K562 (cell line): Measurements from ENCODE around the gene MXI1. TPM values are rescaled to one million over a fixed set of nuclear protein-coding genes. Genes with fewer than 3 reads are reported as not detected.
A peak's percentile ranks its signal among the peaks of the same experiment; 100 is the strongest.

Experiments used
- KAT8 ChIP-seq: fragments of 450-650 bp; IDR thresholded peaks from 2 replicates; pipeline ENCODE4 v1.6.1; 2016; ENCODE audit warnings: low read depth, mild to moderate bottlenecking
- KDM4B ChIP-seq, 2 experiments: fragments of 450-650 bp in 1 of 2; sonication (generic) in 1 of 2; IDR thresholded peaks; 2 replicates each; pipeline ENCODE4 v1.6.1; 2016 to 2017; ENCODE audit warnings: borderline replicate concordance in 2 of 2, antibody characterized with exemption in 1 of 2, low read depth in 1 of 2, mild to moderate bottlenecking in 1 of 2
- ZNF140 ChIP-seq: fragments of 250-450 bp; sonication (Bioruptor Pico); IDR thresholded peaks from 2 replicates; pipeline ENCODE4 v1.8.0; 2021; ENCODE audit warnings: moderate library complexity, mild to moderate bottlenecking, inconsistent platforms
- ZNF253 ChIP-seq: fragments of 250-450 bp; sonication (Bioruptor Pico); conservative IDR thresholded peaks from 2 replicates; pipeline ENCODE4 v1.6.1; 2021; ENCODE audit warnings: mild to moderate bottlenecking
- ZNF436 ChIP-seq: fragments of 250-450, 450-650 bp; sonication (Bioruptor Pico); formaldehyde crosslinking; IDR thresholded peaks from 2 replicates; pipeline ENCODE4 v1.7.0; 2020; ENCODE audit warnings: mild to moderate bottlenecking
- polyA plus RNA-seq, 8 experiments: library from polyadenylated mRNA; depleted of rRNA in 4 of 8; stranded (reverse) in 5 of 8; unstranded in 3 of 8; fragments of >200 nt; fragmentation: Nextera tagmentation in 2 of 8; fragmentation: Illumina TruSeq in 1 of 8; extraction: Ambion mirVana in 2 of 8; extraction: Trizol in 1 of 8; gene quantifications; 2 replicates each; pipeline versions ENCODE4 v1.2.1 to v1.2.3, GENCODE V29; 2011 to 2014; ENCODE audit warnings: inconsistent platforms in 1 of 8, missing spikeins in 1 of 8
- total RNA-seq, 7 experiments: library from RNA; depleted of rRNA in 6 of 7; stranded (reverse); fragments of >200 nt in 6 of 7; fragmentation: Illumina TruSeq in 2 of 7; extraction: Trizol in 2 of 7; gene quantifications; 2 replicates each; pipeline versions ENCODE4 v1.2.1 to v1.2.3, GENCODE V29; 2011 to 2021; ENCODE audit warnings: low replicate concordance in 1 of 7
- TF ChIP-seq, protein P1 (sequence below): sonication (generic); formaldehyde crosslinking; IDR thresholded peaks from 2 replicates; pipeline ENCODE4 v1.8.0; 2022; ENCODE audit warnings: mild to moderate bottlenecking, missing genetic modification reagents
- TF ChIP-seq, protein P2 (sequence below): fragments of 450-650 bp; formaldehyde crosslinking; IDR thresholded peaks from 2 replicates; pipeline ENCODE4 v1.4.0; 2020; ENCODE audit warnings: mild to moderate bottlenecking, moderate library complexity
- TF ChIP-seq, protein P3 (sequence below): sonication (generic); formaldehyde crosslinking; IDR thresholded peaks from 2 replicates; pipeline ENCODE4 v1.8.0; 2022; ENCODE audit warnings: mild to moderate bottlenecking, missing genetic modification reagents
- TF ChIP-seq, protein P4 (sequence below), 2 experiments: fragments of 450-650 bp; IDR thresholded peaks; 2 replicates each; pipeline ENCODE4 v1.6.1; 2016; ENCODE audit warnings: mild to moderate bottlenecking in 2 of 2, borderline replicate concordance in 1 of 2, low read depth in 1 of 2, moderate library complexity in 1 of 2

Gene MXI1
- total and polyA plus RNA-seq, 9 of the 15 experiments (the other 6 are each of a cell fraction or from before 2014, with no cell fraction given) = 9.1 to 23.7 (median 14.8) TPM

DNA sequence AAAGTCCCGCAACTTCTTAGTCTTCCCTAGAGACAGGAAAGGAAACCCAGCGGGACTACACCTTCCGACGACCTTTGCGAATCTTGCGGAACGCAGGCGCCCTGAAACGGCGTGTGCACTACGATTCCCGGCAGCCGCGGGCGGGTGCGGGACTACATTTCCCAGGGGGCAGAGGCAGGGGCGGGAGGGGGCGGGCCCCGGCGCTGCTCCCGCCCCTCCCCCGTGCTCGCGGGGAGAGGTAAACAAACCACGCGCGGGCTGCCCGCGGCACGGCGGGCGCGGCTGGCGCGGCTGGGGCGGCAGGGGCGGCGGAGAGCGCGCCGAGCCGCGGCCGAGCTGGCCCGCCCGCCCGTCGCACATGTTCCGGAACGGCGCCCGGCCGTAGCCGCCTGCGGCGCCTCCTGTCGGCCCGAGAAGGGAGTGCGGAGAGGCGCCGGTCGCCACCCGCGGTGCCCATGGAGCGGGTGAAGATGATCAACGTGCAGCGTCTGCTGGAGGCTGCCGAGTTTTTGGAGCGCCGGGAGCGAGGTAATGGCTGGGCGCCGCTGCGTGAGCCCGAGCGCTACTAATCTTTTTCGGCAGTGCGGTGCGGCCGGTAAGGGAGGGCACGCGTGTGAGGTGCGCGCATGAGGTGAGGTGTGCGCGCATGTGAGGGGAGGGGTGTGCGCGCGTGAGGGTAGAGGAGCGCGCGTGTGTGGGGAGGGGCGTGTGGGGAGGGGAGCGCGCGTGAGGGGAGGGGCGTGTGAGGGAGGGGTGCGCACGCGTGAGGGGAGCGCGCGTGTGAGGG, 18.5 kb downstream of the MXI1 start (continued):
- TF ChIP-seq, protein P1, sequence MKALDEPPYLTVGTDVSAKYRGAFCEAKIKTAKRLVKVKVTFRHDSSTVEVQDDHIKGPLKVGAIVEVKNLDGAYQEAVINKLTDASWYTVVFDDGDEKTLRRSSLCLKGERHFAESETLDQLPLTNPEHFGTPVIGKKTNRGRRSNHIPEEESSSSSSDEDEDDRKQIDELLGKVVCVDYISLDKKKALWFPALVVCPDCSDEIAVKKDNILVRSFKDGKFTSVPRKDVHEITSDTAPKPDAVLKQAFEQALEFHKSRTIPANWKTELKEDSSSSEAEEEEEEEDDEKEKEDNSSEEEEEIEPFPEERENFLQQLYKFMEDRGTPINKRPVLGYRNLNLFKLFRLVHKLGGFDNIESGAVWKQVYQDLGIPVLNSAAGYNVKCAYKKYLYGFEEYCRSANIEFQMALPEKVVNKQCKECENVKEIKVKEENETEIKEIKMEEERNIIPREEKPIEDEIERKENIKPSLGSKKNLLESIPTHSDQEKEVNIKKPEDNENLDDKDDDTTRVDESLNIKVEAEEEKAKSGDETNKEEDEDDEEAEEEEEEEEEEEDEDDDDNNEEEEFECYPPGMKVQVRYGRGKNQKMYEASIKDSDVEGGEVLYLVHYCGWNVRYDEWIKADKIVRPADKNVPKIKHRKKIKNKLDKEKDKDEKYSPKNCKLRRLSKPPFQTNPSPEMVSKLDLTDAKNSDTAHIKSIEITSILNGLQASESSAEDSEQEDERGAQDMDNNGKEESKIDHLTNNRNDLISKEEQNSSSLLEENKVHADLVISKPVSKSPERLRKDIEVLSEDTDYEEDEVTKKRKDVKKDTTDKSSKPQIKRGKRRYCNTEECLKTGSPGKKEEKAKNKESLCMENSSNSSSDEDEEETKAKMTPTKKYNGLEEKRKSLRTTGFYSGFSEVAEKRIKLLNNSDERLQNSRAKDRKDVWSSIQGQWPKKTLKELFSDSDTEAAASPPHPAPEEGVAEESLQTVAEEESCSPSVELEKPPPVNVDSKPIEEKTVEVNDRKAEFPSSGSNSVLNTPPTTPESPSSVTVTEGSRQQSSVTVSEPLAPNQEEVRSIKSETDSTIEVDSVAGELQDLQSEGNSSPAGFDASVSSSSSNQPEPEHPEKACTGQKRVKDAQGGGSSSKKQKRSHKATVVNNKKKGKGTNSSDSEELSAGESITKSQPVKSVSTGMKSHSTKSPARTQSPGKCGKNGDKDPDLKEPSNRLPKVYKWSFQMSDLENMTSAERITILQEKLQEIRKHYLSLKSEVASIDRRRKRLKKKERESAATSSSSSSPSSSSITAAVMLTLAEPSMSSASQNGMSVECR (CRISPR knock-in tag) = 0 out of 2 replicates have a peak, but pooled peaks have one; percentile 60
- no peak for TF ChIP-seq KAT8
- no peak for TF ChIP-seq ZNF253 (CRISPR knock-in tag)
- TF ChIP-seq ZNF140 (CRISPR knock-in tag) = no peak
- TF ChIP-seq, protein P2, sequence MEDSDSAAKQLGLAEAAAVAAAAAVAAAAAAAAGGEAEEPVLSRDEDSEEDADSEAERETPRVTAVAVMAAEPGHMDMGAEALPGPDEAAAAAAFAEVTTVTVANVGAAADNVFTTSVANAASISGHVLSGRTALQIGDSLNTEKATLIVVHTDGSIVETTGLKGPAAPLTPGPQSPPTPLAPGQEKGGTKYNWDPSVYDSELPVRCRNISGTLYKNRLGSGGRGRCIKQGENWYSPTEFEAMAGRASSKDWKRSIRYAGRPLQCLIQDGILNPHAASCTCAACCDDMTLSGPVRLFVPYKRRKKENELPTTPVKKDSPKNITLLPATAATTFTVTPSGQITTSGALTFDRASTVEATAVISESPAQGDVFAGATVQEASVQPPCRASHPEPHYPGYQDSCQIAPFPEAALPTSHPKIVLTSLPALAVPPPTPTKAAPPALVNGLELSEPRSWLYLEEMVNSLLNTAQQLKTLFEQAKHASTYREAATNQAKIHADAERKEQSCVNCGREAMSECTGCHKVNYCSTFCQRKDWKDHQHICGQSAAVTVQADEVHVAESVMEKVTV = 0 out of 2 replicates have a peak, but pooled peaks have one; percentile 9
- TF ChIP-seq, protein P3, sequence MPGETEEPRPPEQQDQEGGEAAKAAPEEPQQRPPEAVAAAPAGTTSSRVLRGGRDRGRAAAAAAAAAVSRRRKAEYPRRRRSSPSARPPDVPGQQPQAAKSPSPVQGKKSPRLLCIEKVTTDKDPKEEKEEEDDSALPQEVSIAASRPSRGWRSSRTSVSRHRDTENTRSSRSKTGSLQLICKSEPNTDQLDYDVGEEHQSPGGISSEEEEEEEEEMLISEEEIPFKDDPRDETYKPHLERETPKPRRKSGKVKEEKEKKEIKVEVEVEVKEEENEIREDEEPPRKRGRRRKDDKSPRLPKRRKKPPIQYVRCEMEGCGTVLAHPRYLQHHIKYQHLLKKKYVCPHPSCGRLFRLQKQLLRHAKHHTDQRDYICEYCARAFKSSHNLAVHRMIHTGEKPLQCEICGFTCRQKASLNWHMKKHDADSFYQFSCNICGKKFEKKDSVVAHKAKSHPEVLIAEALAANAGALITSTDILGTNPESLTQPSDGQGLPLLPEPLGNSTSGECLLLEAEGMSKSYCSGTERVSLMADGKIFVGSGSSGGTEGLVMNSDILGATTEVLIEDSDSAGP (CRISPR knock-in tag) = no peak
- TF ChIP-seq, protein P4, sequence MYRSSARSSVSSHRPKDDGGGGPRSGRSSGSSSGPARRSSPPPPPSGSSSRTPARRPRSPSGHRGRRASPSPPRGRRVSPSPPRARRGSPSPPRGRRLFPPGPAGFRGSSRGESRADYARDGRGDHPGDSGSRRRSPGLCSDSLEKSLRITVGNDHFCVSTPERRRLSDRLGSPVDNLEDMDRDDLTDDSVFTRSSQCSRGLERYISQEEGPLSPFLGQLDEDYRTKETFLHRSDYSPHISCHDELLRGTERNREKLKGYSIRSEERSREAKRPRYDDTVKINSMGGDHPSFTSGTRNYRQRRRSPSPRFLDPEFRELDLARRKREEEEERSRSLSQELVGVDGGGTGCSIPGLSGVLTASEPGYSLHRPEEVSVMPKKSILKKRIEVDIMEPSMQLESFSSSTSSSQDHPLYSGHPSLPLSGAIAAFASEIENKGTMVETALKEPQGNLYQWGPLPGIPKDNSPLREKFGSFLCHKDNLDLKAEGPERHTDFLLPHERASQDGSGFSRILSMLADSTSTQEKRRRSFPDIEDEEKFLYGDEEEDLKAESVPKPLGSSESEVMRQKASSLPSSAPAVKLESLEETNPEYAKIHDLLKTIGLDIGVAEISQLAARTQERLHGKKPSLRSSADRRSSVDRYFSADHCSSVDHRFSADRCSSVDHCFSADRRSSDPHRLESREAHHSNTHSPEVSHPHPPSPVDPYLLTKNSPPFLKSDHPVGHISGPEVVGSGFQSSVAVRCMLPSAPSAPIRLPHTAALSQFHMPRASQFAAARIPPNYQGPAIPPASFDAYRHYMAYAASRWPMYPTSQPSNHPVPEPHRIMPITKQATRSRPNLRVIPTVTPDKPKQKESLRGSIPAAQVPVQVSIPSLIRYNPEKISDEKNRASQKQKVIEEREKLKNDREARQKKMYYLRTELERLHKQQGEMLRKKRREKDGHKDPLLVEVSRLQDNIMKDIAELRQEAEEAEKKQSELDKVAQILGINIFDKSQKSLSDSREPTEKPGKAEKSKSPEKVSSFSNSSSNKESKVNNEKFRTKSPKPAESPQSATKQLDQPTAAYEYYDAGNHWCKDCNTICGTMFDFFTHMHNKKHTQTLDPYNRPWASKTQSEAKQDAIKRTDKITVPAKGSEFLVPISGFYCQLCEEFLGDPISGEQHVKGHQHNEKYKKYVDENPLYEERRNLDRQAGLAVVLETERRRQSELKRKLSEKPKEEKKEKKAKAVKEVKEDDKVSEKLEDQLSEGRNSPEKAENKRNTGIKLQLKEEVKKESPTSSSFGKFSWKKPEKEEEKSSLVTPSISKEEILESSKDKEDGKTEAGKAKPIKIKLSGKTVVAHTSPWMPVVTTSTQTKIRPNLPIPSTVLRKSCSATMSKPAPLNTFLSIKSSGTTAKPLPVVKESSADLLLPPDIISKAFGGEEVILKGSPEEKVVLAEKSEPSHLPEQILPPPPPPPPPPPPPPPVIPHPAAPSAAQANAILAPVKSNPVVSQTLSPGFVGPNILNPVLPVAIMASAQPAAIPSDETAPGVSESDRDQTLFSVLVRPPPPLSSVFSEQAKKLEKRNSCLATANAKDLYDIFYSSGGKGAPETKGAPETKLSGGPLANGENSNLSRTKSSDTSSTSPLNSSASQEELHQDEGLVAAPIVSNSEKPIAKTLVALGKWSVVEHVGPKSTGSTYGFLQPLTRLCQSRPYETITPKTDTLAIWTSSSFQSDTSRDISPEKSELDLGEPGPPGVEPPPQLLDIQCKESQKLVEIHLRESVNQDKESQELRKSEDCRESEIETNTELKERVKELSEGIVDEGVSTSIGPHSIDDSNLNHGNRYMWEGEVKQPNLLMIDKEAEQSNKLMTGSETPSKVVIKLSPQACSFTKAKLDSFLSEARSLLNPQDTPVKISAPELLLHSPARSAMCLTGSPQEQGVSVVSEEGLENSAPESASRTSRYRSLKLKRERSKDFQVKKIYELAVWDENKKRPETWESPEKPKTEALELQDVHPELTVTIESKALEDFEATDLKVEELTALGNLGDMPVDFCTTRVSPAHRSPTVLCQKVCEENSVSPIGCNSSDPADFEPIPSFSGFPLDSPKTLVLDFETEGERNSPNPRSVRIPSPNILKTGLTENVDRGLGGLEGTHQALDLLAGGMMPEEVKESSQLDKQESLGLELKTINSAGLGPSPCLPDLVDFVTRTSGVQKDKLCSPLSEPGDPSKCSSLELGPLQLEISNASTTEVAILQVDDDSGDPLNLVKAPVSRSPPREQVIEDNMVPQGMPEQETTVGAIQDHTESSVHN (IDR thresholded peaks at IDR 0.05; ENCODE audit: borderline replicate concordance in 1 of 2, low read depth in 1 of 2) = no peak
- TF ChIP-seq KDM4B (IDR thresholded peaks at IDR 0.05; ENCODE audit: borderline replicate concordance in 2 of 2, low read depth in 1 of 2) = no peak
- no peak for TF ChIP-seq ZNF436 (CRISPR knock-in tag)
